ENCODE data around the gene OR10G3.

Gene OR10G3

DNA sequence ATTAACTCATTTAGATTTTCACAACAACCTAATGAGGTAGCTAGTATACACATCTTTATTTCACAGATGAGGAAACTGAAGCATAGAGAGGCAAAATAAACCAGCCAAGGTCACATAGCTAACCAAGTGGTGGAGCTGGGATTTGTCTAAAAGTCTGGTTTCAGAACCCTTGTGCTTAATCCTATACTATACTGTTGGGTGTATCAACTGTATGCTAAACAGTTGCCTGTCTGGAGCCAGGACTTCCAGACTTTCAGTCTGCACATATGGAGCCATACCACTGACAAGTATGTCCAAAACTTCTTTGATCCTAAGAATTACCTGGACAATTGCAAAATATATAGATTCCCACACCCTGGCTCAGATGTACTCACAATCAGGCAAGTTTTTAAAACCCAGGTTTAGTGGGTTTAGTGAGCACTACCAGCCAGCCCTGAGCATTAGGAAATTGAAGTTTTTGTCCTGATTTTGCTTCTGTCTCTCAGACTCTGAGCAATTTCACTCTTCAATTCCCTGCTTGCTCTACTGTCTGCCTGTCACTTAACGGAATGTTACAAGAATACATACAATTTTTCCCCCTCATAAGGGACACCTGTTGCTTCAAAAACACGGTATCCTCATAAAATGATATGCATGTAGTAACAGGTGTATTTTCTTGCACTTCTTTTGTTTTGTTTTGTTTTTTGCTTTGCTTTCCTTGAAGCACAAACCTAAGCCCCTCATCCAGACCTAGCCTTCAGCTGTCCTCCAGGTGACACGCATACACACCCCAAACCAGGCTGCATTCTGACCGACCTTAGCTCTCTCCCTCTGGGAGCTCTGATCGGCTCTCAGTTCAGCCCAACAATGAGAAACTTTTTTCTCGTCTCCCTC is 44.1 kb downstream of the OR10G3 start:
- DNase-seq, result no peak

DNA sequence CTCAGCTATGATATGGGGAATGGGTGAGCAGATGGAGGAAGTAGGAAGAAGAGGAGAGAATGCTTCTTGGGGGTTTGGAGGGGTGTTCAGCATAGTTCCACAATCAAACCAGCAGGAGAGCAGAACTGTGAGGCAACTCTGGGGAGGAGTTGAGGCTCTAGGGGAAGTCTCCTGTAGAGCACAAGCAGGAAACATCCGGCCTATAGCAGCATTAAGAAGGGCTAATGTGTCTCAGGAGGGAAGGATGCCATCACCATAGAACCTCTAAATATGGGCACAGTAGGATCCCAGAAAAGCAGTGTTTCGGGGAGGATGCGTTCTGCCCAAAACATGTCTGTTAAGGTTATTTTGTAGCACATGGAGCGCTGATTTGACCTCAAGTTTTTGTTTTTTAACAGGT is 45.3 kb downstream of the OR10G3 start:
- no peak for DNase-seq

DNA sequence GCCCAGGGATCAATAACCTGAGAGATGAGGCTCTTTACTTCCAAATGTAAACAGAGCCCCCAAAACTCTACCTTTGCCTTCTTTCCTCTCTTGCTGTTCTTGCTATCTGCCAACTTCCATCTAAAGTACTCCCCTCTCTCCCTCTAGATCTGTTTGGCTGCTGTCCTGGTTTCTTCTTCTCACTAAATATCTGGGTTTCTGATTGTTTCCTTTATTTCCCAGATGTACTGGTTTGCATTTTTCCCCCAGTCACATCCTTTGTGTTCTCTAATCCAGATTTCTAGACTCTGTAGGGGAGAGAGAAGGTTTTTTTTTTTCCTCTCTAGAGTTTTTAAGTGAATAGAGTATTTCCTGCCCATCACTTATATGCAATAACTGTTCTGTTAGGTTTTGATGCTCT is 46.6 kb downstream of the OR10G3 start:
- DNase-seq, result no peak

DNA sequence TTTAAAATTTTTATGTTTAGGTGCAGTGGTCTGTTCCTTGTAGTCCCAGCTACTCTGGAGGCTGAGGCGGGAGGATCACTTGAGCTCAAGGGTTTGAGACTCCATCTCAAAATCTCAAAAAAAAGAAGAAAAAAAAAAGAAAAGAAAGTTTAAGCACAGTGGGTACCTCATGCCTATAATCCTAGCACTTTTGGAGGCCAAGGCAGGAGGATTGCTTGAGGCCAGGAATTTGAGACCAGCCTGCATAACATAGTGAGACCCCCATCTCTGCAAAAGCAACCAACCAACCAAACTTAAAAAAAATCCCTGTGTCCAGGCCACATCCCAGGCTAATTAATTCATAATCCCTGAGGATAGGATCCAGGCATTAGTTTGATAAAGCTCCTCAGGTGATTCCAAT is 50.4 kb downstream of the OR10G3 start:
- no peak for DNase-seq

GRCh38 chr14:21528381-21529348 is 51.2 kb downstream of the OR10G3 start:
- no peak for DNase-seq

GRCh38 chr14:21527318-21527679 is 52.6 kb downstream of the OR10G3 start:
- DNase-seq, result no peak

GRCh38 chr14:21526672-21527317 is 53.1 kb downstream of the OR10G3 start:
- no peak for DNase-seq

DNA sequence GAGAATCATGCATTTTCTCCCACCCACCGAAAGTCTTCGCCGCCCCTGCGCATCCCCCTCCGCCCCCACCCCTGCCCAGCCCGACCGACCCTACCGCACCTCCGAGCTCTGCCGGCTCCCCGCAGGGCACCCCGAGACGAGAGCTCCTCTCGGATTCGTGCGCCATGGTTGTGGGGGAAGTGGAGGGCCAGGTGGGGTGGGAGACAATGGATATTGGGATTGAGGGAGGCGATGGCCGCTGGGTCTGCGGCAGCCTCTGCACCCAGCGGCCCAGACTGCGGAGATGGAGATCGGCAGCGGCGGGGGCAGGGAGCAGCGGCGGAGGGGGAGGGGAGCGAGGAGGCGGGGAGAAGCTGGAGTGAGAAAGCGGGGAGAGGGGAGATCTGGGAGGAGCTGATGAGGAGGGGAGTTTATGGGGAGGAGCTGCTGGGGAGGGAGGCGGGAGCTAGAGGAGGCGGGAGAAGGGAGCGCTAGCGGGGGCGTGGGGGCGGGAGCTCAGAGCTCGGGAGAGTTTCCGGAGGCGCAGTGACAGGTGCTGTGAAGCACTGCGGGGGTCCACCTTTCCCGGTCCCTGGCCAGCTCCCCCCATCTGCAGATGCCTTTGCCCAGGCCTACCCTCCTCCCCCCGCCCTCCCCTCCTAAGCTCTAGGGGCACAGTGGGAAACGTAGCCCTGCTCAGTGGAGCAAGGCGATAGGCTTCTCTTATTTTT is 53.8 kb downstream of the OR10G3 start, which contains the start of gene SALL2:
SALL2 (minus strand) TSS at position 385 of the 710 bp plus-strand sequence; CDS start at position 166, 219 bp downstream.
- peak; percentile 86 for DNase-seq

DNA sequence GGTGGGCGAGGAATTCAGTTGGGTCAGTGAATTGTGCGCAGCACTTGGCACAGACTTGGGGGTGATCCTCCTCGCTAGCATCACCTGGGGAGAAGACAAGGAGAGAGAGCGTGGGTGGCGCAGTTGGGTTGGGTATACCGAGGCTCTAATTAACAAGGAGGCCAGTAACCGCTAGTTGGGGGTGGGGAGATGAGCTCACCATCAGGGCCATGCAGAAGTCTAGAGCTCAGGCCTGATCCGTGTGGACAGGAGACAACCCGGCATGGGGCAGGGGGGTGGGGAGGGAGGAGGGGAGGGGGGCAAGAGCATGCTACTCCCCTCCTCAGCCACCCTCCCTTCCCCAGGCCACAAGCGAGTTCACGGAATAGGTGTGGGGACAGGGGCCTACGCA is 54.3 kb downstream of the OR10G3 start:
- peak; percentile 11 for DNase-seq

GRCh38 chr14:21524575-21525490 is 55.0 kb downstream of the OR10G3 start:
- DNase-seq, result no peak

DNA sequence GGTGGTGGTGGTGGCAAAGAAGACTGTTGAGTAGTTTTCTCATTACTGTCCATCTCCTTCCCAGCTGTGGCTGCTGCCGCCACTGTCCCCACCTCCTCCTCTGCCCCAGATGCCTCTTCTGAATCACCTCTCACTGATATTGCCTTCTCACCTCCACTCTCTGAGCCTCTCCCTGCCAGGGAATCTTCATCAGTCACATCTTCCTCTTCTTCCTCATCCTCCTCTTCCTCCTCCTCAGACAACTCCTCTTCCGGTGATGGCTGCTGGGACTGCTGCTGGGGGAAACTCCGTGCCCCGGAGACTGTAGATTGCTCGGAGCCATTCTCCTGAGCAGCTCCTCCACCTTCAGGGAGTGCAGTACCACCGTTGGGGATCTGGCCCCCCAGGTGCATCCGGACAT is 56.7 kb downstream of the OR10G3 start:
- DNase-seq, result no peak

DNA sequence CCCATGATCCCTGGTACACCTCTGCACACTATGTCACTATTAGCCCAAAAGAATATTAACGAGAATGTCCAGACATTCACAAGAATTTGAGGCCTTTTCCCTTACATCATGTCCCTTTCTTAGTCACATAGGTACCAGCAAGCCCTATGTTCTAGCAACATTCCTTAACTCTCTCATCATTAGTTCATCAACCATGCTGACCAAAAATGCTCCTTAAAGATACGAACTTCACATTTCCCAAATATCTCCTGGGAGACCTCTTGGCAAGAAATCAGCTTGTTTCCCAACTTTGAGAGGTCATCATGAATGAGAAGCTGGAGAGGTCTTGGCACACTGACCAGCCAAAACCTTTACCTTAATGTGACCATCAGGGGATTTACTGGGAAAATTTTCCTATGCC is 58.4 kb downstream of the OR10G3 start:
- DNase-seq, result no peak

- no peak for DNase-seq
These were observed 59.1 kb downstream of the OR10G3 start for GRCh38 chr14:21520767-21521166.

- no peak for DNase-seq
These were observed 61.2 kb downstream of the OR10G3 start for GRCh38 chr14:21518725-21519124.

Data from stimulated activated CD4-positive, alpha-beta T cell treated with anti-CD3 and anti-CD28 coated beads, Interleukin-15, amount 100 ng/mL, for 24 hours (primary cell).